PC-3 (cell line): ENCODE data around the gene CELF1. TPM values are rescaled to one million over a fixed set of nuclear protein-coding genes. Genes with fewer than 3 reads are reported as not detected.

ENCODE experiments used
- ATAC-seq: fragments of 200-7000 bp; cut with Tn5 transposase; 2 replicates; pipeline ENCODE4 v1.9.1; 2020; ENCODE audit warnings: mild to moderate bottlenecking, moderate library complexity
- BruUV-seq: library from RNA; stranded (reverse); fragments of 400-500 nt; replicated peaks from 2 replicates; lab custom pipeline; 2021; lab: Mats Ljungman, UMichigan
- CTCF ChIA-PET: fragments of 300-600 bp; sonication (Branson Sonifier 250); formaldehyde crosslinking; loops from one replicate; lab custom pipeline; 2022; ENCODE audit warnings: antibody characterized with exemption; lab: Charles Lee
- POLR2A ChIA-PET: fragments of 300-600 bp; sonication (Branson Sonifier 250); formaldehyde crosslinking; loops from one replicate; lab custom pipeline; 2022; ENCODE audit warnings: antibody characterized with exemption; ENCODE audit not compliant: unreplicated experiment; lab: Charles Lee
- DNase-seq: peaks from one replicate; pipeline ENCODE4 v3.0.0-alpha.2; 2015
- H2AFZ ChIP-seq: fragments of 300-600 bp; sonication (generic); 2 replicates; pipeline ENCODE4 v1.6.0; 2016; ENCODE audit warnings: antibody characterized with exemption, low read length
- H3F3A ChIP-seq: fragments of 300-600 bp; sonication (generic); one replicate; pipeline ENCODE4 v1.6.0; 2017; ENCODE audit warnings: antibody characterized with exemption, low read length, control low read depth, mild to moderate bottlenecking; ENCODE audit not compliant: unreplicated experiment
- H3K27ac ChIP-seq: fragments of 300-600 bp; sonication (generic); 2 replicates; pipeline ENCODE4 v1.5.1; 2016; ENCODE audit warnings: mild to moderate bottlenecking, low read length
- H3K27me3 ChIP-seq: fragments of 300-600 bp; sonication (generic); 2 replicates; pipeline ENCODE4 v1.6.1; 2016; ENCODE audit warnings: low read length, mixed read lengths
- H3K36me3 ChIP-seq: fragments of 300-600 bp; sonication (generic); 2 replicates; pipeline ENCODE4 v1.6.1; 2016; ENCODE audit warnings: low read depth, mixed run types, low read length, mixed read lengths
- H3K4me1 ChIP-seq: fragments of 300-600 bp; sonication (generic); 2 replicates; pipeline ENCODE4 v1.5.1; 2016; ENCODE audit warnings: low read length; ENCODE audit not compliant: insufficient read depth
- H3K4me2 ChIP-seq: fragments of 300-600 bp; sonication (generic); 2 replicates; pipeline ENCODE4 v1.6.0; 2016; ENCODE audit warnings: low read length
- H3K4me3 ChIP-seq: fragments of 300-600 bp; sonication (generic); 2 replicates; pipeline ENCODE4 v1.5.1; 2016; ENCODE audit warnings: mild to moderate bottlenecking, low read length, mixed read lengths
- H3K79me2 ChIP-seq: fragments of 300-600 bp; sonication (generic); 2 replicates; pipeline ENCODE4 v1.6.1; 2017; ENCODE audit warnings: low read length, mixed read lengths
- H3K9ac ChIP-seq: fragments of 300-600 bp; sonication (generic); 2 replicates; pipeline ENCODE4 v1.6.0; 2016; ENCODE audit warnings: mild to moderate bottlenecking, low read length
- H3K9me2 ChIP-seq: fragments of 300-600 bp; sonication (generic); replicated peaks from 2 replicates; pipeline ENCODE4 v1.6.1; 2016; ENCODE audit warnings: mixed run types, low read length, mixed read lengths
- H3K9me3 ChIP-seq: fragments of 300-600 bp; sonication (generic); 2 replicates; pipeline ENCODE4 v1.6.1; 2016; ENCODE audit warnings: low read length, mixed read lengths
- H4K20me1 ChIP-seq: fragments of 300-600 bp; sonication (generic); 2 replicates; pipeline ENCODE4 v1.6.1; 2016; ENCODE audit warnings: low read length, mixed read lengths
- EZH2 ChIP-seq: fragments of 300-600 bp; sonication (generic); IDR thresholded peaks from one replicate; pipeline ENCODE4 v1.6.1; 2017; ENCODE audit warnings: antibody characterized with exemption, mild to moderate bottlenecking, low read length; ENCODE audit not compliant: unreplicated experiment
- EZH2phosphoT487 ChIP-seq: fragments of 300-600 bp; sonication (generic); IDR thresholded peaks from 2 replicates; pipeline ENCODE4 v1.6.1; 2018; ENCODE audit warnings: mild to moderate bottlenecking, antibody characterized with exemption, low read length, borderline replicate concordance
- intact Hi-C: fragments of 100-400 bp; cut with micrococcal nuclease; formaldehyde crosslinking; loops from 2 replicates; pipeline ENCODE4 v1.9.0; 2023
- total RNA-seq: library from RNA; depleted of rRNA; stranded (reverse); fragments of >200 nt; gene quantifications from 2 replicates; pipeline ENCODE4 v1.2.3, GENCODE V29; 2014
- TF ChIP-seq, protein P1 (sequence below): fragments of 300-600 bp; sonication (generic); conservative IDR thresholded peaks from 2 replicates; pipeline ENCODE4 v1.5.1; 2017; ENCODE audit warnings: antibody characterized with exemption, low read depth, mild to moderate bottlenecking, low read length

Gene CELF1
- total RNA-seq, 1 experiment from 2014 or later = 80.1 TPM

GRCh38 chr11:47448566-47449427 lies 104.1 kb downstream of the CELF1 start, which contains the start of gene RAPSN:
RAPSN (minus strand) TSS chr11:47449136; CDS start chr11:47448964, 172 bp downstream.
- no peak for DNase-seq
- Histone ChIP-seq H3K9ac (no peak within 1 kb of the TSS), H3K4me3 (no peak within 1 kb of the TSS), H3K9me3 (no peaks in the 10 kb centered on the region), H3F3A (no peaks in the 10 kb centered on the region), H3K36me3 (no peaks in the 10 kb centered on the region), H3K27ac (no peak within 1 kb of the TSS), H3K9me2 (no peaks in the 10 kb centered on the region), H3K79me2 (no peaks in the 10 kb centered on the region), H3K27me3 (no peaks in the 10 kb centered on the region), H2AFZ (no peak within 1 kb of the TSS), H3K4me2 (no peak within 1 kb of the TSS), H4K20me1 (no peaks in the 10 kb centered on the region), H3K4me1 (no peaks in the 10 kb centered on the region)
- intact Hi-C loops = no loop called here
- no peak for ATAC-seq
- ChIA-PET POLR2A (no interaction called here), CTCF (no interaction called here)
- no peak for TF ChIP-seq EZH2
- no peak for TF ChIP-seq EZH2phosphoT487
- TF ChIP-seq, protein P1, sequence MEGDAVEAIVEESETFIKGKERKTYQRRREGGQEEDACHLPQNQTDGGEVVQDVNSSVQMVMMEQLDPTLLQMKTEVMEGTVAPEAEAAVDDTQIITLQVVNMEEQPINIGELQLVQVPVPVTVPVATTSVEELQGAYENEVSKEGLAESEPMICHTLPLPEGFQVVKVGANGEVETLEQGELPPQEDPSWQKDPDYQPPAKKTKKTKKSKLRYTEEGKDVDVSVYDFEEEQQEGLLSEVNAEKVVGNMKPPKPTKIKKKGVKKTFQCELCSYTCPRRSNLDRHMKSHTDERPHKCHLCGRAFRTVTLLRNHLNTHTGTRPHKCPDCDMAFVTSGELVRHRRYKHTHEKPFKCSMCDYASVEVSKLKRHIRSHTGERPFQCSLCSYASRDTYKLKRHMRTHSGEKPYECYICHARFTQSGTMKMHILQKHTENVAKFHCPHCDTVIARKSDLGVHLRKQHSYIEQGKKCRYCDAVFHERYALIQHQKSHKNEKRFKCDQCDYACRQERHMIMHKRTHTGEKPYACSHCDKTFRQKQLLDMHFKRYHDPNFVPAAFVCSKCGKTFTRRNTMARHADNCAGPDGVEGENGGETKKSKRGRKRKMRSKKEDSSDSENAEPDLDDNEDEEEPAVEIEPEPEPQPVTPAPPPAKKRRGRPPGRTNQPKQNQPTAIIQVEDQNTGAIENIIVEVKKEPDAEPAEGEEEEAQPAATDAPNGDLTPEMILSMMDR = no peak
- no TSS peak for BruUV-seq

GRCh38 chr11:47447906-47448305 lies 105.0 kb downstream of the CELF1 start:
- Histone ChIP-seq H3K27ac (no peak overlapping the region), H3K79me2 (no peaks in the 10 kb centered on the region), H3K4me1 (no peaks in the 10 kb centered on the region), H3K4me2 (no peak overlapping the region), H3K9me3 (no peaks in the 10 kb centered on the region), H2AFZ (no peak overlapping the region), H3K36me3 (no peaks in the 10 kb centered on the region), H3K4me3 (no peak overlapping the region), H3K27me3 (no peaks in the 10 kb centered on the region), H3F3A (no peaks in the 10 kb centered on the region), H3K9ac (no peak overlapping the region), H4K20me1 (no peaks in the 10 kb centered on the region), H3K9me2 (no peaks in the 10 kb centered on the region)
- ATAC-seq = no peak
- BruUV-seq = no TSS peak
- TF ChIP-seq EZH2phosphoT487 (no peak), EZH2 (no peak)
- TF ChIP-seq, protein P1 = no peak
- ChIA-PET POLR2A (no interaction called here), CTCF (no interaction called here)
- intact Hi-C loops = no loop called here
- DNase-seq = no peak

DNA sequence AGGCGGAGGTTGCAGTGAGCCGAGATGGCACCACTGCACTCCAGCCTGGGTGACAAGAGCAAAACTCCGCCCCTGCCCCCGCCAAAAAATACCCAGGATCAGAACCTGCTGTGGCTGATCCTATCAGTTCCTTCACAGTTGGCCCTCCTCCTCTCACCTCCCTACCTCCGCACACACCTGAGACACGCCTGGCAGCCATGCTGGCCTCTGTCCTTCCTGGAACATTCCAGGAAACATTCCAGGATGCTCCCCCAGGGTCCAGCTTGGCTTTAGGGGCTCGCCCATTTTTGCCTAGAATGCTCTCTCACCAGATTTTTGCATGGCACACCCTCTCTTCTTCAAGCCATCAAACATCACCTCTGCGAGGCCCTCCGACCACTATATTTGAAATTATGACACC lies 106.1 kb downstream of the CELF1 start:
- H3K79me2 ChIP-seq = no peaks in the 10 kb centered on the region
- intact Hi-C loops = no loop called here
- H4K20me1 ChIP-seq = no peaks in the 10 kb centered on the region
- H3K27me3 ChIP-seq = no peaks in the 10 kb centered on the region
- H3K9me2 ChIP-seq = no peaks in the 10 kb centered on the region
- no TSS peak for BruUV-seq
- no peaks in the 10 kb centered on the region for H3K9me3 ChIP-seq
- ChIA-PET POLR2A (no interaction called here), CTCF (no interaction called here)
- no peaks in the 10 kb centered on the region for H3K36me3 ChIP-seq
- no peak overlapping the region for H3K9ac ChIP-seq
- ATAC-seq (no peak), DNase-seq (no peak)
- no peak overlapping the region for H3K4me3 ChIP-seq
- no peak overlapping the region for H3K27ac ChIP-seq
- TF ChIP-seq EZH2phosphoT487 (no peak), EZH2 (no peak)
- TF ChIP-seq, protein P1 = no peak
- H2AFZ ChIP-seq = no peak overlapping the region
- H3K4me2 ChIP-seq = no peak overlapping the region
- no peaks in the 10 kb centered on the region for H3F3A ChIP-seq
- H3K4me1 ChIP-seq = no peaks in the 10 kb centered on the region
